Testis (tissue), 3 donors: Measurements from ENCODE around the gene TMIGD1. TPM values are rescaled to one million over a fixed set of nuclear protein-coding genes. Genes with fewer than 3 reads are reported as not detected.

Experiments
- DNase-seq: peaks from one replicate; pipeline ENCODE4 v3.0.0-alpha.2; 2019
- H3K27ac ChIP-seq, 2 donors: fragments of 200-600 bp; sonication (generic); one replicate each; pipeline ENCODE4 v1.5.1; 2019
- H3K27me3 ChIP-seq: fragments of 200-600 bp; sonication (generic); one replicate; pipeline ENCODE4 v1.5.1; 2019
- H3K36me3 ChIP-seq: fragments of 200-600 bp; sonication (generic); one replicate; pipeline ENCODE4 v1.5.1; 2017; ENCODE audit warnings: low read depth; ENCODE audit errors: missing control alignments
- H3K4me1 ChIP-seq: fragments of 200-600 bp; sonication (generic); one replicate; pipeline ENCODE4 v1.5.1; 2019
- H3K4me3 ChIP-seq, 2 donors: fragments of 200-600 bp; sonication (generic); one replicate each; pipeline ENCODE4 v1.5.1; 2017 to 2019
- H3K9me3 ChIP-seq: fragments of 200-600 bp; sonication (generic); one replicate; pipeline ENCODE4 v1.5.1; 2017
- POLR2A ChIP-seq: fragments of 450-650 bp; IDR thresholded peaks from one replicate; pipeline ENCODE4 v1.6.1; 2017; ENCODE audit warnings: antibody characterized with exemption, mild to moderate bottlenecking, moderate library complexity
- WGBS, 2 donors: methylation state at CpG; one replicate each; pipeline ENCODE4 v1.1.5; 2018; 5-methylcytosine and 5-hydroxymethylcytosine counted together
- intact Hi-C: fragments of 100-400 bp; cut with DNase I; formaldehyde crosslinking; loops from one replicate; pipeline ENCODE4 v1.15.1; 2023; ENCODE audit warnings: low total_unique reads
- polyA plus RNA-seq: library from polyadenylated mRNA; stranded (reverse); fragments of 350-450 nt; fragmentation: Illumina TruSeq; extraction: RNeasy Lipid Tissue Mini Kit (QIAGEN cat#74804); gene quantifications from one replicate; pipeline ENCODE4 v1.2.3, GENCODE V29; 2014; ENCODE audit warnings: low read depth, low replicate concordance; ENCODE audit not compliant: insufficient read depth
- total RNA-seq, 2 donors: library from RNA; depleted of rRNA; stranded (reverse); fragments of >200 nt; gene quantifications; one replicate each; pipeline ENCODE4 v1.2.3, GENCODE V29; 2016
- TF ChIP-seq, protein P1 (sequence below), 3 experiments: fragments of 450-650 bp in 2 of 3; fragments of 200-600 bp in 1 of 3; sonication (generic) in 1 of 3; IDR thresholded peaks; one replicate each; pipeline ENCODE4 v1.5.1; 2016 to 2019; ENCODE audit warnings: antibody characterized with exemption in 3 of 3, mild to moderate bottlenecking in 2 of 3, moderate library complexity in 1 of 3

Gene TMIGD1
- total and polyA plus RNA-seq, 3 donors from 2014 or later: not detected

DNA sequence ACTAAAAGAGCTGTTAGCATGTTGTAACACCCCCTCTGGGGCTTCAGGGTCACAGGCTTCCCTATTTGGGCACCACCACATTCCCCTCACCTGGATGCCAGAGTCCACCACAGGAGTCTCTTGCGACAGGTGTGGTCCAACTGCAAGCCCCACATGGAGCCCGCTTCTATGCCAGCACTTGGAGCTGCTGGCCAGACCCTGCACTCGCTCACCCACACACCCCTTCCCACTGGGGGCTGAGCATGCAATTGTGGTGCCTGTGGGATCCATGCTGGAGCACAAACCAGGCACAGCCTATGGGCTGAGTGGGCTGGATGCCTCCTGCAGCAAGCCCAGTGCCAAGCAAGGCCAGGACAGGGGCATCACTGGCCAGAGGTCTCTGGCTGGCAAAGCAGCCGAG, 36.1 kb downstream of the TMIGD1 start:
- no peak for TF ChIP-seq POLR2A
- TF ChIP-seq, protein P1, sequence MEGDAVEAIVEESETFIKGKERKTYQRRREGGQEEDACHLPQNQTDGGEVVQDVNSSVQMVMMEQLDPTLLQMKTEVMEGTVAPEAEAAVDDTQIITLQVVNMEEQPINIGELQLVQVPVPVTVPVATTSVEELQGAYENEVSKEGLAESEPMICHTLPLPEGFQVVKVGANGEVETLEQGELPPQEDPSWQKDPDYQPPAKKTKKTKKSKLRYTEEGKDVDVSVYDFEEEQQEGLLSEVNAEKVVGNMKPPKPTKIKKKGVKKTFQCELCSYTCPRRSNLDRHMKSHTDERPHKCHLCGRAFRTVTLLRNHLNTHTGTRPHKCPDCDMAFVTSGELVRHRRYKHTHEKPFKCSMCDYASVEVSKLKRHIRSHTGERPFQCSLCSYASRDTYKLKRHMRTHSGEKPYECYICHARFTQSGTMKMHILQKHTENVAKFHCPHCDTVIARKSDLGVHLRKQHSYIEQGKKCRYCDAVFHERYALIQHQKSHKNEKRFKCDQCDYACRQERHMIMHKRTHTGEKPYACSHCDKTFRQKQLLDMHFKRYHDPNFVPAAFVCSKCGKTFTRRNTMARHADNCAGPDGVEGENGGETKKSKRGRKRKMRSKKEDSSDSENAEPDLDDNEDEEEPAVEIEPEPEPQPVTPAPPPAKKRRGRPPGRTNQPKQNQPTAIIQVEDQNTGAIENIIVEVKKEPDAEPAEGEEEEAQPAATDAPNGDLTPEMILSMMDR (IDR thresholded peaks at IDR 0.05): no peak
- no peaks in the 10 kb centered on the region for H3K36me3 ChIP-seq
- no peaks in the 10 kb centered on the region for H3K9me3 ChIP-seq
- H3K4me3 ChIP-seq: no peak overlapping the region
- WGBS, 2 donors: 95 to 100% methylated on average over 1 to 4 of the region's 4 CpGs
- intact Hi-C loops: no loop called here
- no peak for DNase-seq
- H3K27ac ChIP-seq: no peak overlapping the region
- no peaks in the 10 kb centered on the region for H3K27me3 ChIP-seq
- H3K4me1 ChIP-seq: no peaks in the 10 kb centered on the region

- no peak for DNase-seq
- H3K27ac ChIP-seq: no peak overlapping the region
Observed at GRCh38 chr17:30296499-30297080, 37.3 kb downstream of the TMIGD1 start.

DNA sequence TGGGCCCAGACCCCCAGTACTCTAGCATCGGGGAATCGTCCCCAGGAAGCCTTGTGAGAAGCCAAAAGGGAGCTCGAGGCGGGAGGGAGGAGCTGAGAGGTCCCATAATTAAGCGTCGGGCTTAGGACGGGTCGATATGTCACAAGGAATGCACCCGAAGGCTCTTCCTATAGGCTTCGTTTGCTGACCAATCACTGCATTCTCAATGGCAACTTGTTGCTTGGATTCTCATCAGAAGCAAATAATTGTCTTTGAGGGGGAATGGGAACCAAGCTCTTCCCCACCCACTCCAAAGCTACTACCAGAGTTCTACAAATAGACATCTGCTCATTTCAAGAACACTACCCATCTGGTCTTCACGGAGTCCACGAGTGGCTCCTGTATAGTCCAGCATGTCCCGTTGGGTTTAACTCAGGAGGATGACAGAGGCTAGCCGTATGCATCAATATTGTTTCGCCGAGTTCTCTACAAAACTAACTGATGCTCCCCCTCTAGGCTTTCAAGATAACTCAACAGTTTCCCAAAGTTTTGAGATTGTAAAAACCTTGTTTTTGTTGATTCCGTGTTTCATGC, 41.5 kb downstream of the TMIGD1 start:
- intact Hi-C loops: no loop called here

More at GRCh38 chr17:30296499-30297080, 37.3 kb downstream of the TMIGD1 start:
- no peak for TF ChIP-seq POLR2A
- TF ChIP-seq, protein P1 (IDR thresholded peaks at IDR 0.05): no peak
- intact Hi-C loops: no loop called here
- Histone ChIP-seq H3K4me3 (no peak overlapping the region), H3K27me3 (no peaks in the 10 kb centered on the region), H3K4me1 (no peaks in the 10 kb centered on the region), H3K9me3 (no peaks in the 10 kb centered on the region), H3K36me3 (no peaks in the 10 kb centered on the region)
- 62 to 71% methylated on average over 4 to 5 of the region's 5 CpGs for WGBS, 2 donors

DNA sequence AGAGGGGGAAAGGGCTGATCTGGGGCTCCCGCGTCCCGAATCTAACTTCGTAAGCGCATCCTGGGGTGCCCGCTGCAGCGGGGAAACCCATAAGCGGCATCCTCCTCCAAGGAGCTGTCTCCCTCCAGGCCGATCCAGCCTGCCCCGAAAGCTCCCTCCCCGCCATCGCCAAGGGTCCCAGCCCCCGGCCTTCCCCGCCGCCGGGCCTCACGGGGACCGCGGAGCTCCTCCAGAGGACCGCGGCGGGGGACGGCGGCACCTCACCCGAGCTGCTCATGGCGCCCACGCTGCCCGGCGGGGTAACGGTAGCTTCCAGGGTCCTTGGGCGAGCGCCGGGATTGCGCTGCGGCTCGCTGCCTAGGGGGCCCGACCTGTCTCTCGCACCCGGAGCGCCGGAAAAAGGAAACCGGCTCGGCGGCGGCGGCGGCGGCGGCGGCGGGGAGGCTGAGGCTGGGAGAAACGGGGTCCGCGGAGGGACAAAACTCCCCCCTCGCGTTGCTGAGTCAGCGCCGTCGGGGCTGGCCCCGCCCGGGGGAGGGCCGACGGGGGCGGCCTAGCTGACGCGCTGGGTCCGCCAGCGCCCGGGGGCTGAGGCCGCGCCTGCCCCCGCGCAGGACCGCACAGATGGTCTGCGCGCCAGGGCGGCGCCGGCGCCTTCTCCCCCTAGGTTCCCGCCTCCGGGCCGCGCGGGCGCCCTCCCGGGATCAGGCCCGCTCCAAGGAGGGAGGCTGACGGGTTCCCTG, 42.1 kb downstream of the TMIGD1 start, which contains the start of gene BLMH:
BLMH (minus strand) TSS at position 402 of the 743 bp plus-strand sequence; CDS start at position 277, 125 bp downstream.
- H3K27me3 ChIP-seq: no peaks in the 10 kb centered on the region
- peak; percentile 84 for DNase-seq
- 0% methylated on average over 3 to 32 of the region's 89 CpGs for WGBS, 2 donors
- no peaks in the 10 kb centered on the region for H3K9me3 ChIP-seq
- H3K4me1 ChIP-seq: peaks cover 12% of the 10 kb centered on the region
- intact Hi-C loops: no loop called here
- TF ChIP-seq, protein P1 (IDR thresholded peaks at IDR 0.05): no peak
- no peak for TF ChIP-seq POLR2A
- peak within 1 kb of the TSS; percentile 36 to 74 for H3K27ac ChIP-seq
- peak within 1 kb of the TSS; percentile 91 to 92 for H3K4me3 ChIP-seq
- no peaks in the 10 kb centered on the region for H3K36me3 ChIP-seq

More for the DNA sequence above, 41.5 kb downstream of the TMIGD1 start:
- Histone ChIP-seq H3K9me3 (no peaks in the 10 kb centered on the region), H3K36me3 (no peaks in the 10 kb centered on the region), H3K27me3 (no peaks in the 10 kb centered on the region), H3K27ac (peak overlapping the region; percentile 36 to 74), H3K4me1 (peaks cover 12% of the 10 kb centered on the region), H3K4me3 (peak overlapping the region; percentile 91 to 92)
- no peak for DNase-seq
- no peak for TF ChIP-seq POLR2A
- TF ChIP-seq, protein P1 (IDR thresholded peaks at IDR 0.05): no peak
- WGBS, 2 donors: 12 to 25% methylated on average over 17 of the region's 17 CpGs
